ENCODE data around the gene PI4K2B. TPM values are rescaled to one million over a fixed set of nuclear protein-coding genes. Genes with fewer than 3 reads are reported as not detected.
"Not testable (repeated sequence)": the region's sequence is repeated elsewhere in the genome, so short reads cannot be mapped to it uniquely, and the experiment has no call there.

PI4K2B gene
- total RNA-seq, result 6.5 TPM

DNA sequence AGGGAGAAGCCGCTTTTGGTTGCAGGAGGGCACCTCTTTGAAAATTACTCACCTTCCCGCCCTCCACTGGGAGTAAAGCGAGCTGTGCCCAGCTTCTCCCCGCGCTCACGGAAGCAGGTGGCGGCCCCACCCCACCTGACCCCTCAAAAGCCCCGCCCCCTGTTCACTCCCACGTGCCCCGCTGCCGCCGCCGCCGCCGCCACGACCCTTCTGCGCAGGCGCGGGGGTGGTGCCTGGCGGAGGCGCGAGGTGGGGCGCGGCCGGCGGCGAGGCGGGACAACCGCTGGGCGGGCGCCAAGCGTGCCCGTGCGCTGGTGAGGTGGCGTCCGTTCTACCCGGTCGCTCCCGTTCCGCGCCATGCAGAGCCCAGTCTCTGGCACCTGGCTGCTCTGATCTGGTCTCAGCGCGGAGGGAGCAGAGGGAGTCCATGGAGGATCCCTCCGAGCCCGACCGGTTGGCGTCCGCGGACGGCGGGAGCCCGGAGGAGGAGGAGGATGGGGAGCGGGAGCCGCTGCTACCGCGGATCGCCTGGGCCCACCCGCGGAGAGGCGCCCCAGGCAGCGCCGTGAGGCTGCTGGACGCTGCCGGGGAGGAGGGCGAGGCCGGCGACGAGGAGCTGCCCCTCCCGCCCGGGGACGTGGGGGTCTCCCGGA, at the start of gene PI4K2B:
Gene PI4K2B (plus strand): TSS at position 297 of the 653 bp plus-strand sequence. CDS start 131 bp downstream, at position 428.
- FAIRE-seq, result no peak
- peak; percentile 87 to 90 for DNase-seq (ENCODE audit: low spot score in 2 of 2)

DNA sequence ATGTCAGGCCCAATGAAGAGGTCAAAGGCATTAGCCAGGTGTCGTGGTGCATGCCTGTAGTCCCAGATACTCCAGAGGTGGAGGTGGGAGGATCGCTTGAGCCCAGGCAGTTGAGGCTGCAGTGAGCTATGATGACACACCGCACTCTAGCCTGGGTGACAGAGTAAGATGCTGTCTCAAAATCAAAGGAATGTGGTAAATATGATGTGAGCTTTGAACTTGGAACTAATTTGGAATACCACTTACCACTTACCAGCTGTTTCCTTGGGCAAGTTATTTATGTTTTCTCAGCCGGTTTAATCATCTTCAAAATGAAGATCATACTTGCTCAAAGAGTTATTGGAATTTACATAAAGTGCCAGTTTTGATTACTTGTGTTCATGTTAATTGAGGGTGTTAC, 49.8 kb upstream of the PI4K2B start:
- no peak for FAIRE-seq
- no peak for DNase-seq (ENCODE audit: low spot score in 2 of 2)

DNA sequence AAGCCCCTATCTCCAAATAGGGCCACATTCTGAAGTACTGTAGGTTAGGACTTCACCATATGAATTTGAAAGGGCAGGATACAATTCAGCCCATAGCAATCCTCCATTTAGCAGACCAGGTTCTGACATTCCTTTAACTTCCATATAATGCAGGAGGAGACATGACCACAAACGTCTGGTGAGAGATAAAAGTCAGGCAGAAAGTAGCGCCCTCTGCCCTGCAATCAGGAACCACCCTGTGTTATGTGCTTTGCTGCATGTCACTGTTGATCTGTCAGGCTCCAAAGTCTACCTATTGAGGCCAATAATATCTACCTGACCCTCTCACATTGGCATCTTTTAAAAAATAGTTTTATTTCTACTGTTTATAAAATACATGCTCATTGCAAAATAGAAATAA, 43.4 kb upstream of the PI4K2B start:
- DNase-seq (ENCODE audit: low spot score in 2 of 2), result no peak
- no peak for FAIRE-seq

DNA sequence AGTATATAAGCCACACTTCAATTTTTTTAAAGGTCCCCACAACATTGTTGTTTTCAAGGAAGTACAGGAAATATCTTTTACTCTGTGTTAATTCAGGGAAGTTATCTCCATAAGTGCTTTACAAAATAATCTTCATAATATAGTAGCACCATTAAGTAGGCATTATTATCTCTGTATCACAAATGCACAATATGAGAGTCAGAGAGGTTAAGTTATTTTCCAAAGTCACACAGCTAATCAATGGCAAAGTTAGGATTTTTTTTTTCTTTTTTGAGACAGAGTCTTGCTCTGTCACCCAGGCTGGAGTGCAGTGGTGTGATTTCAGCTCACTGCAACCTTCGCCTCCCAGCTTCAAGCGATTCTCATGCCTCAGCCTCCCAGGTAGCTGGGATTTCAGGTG, 35.1 kb upstream of the PI4K2B start:
- FAIRE-seq (no peak), DNase-seq (ENCODE audit: low spot score in 2 of 2) (no peak)

DNA sequence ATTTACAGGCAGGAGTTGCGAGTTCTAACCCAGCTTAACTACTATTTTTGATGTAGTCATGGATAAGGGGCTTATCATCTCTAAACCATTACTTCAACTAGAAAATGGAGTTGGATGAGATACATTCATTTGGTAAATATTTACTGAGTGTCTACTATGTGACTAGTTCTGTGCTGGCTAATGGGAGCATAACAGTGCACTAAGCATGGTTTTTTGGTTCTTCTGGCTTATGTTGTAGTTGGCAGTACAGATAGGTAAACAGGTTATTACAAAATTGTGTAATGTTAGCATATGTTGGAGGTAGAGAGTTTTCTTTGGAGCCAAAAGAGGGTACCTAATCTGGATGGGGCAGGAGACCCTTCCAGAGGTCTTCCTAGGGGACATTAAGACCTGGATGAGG, 25.8 kb upstream of the PI4K2B start:
- no peak for FAIRE-seq

DNA sequence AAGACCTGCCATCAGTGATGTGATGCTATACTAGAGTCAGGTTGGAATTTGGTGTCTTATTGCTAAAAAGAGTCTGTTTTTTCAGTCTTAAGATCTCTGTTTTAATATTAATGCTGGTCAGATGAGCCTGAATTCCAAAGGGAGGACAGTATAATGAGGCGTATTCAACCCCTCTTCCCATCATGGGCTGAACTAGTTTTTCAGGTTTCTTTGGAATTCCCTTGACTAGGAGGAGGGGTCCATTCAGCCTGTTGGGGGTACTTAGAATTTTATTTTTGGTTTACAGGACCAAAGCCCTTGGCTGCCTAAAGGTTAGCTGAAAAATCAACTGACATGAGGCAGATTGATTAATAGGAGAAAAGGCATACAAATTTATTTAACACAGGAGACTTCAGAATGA, 24.1 kb upstream of the PI4K2B start:
- FAIRE-seq (no peak), DNase-seq (ENCODE audit: low spot score in 2 of 2) (no peak)

More for the DNA sequence above, 25.8 kb upstream of the PI4K2B start:
- DNase-seq (ENCODE audit: low spot score in 2 of 2), result no peak

DNA sequence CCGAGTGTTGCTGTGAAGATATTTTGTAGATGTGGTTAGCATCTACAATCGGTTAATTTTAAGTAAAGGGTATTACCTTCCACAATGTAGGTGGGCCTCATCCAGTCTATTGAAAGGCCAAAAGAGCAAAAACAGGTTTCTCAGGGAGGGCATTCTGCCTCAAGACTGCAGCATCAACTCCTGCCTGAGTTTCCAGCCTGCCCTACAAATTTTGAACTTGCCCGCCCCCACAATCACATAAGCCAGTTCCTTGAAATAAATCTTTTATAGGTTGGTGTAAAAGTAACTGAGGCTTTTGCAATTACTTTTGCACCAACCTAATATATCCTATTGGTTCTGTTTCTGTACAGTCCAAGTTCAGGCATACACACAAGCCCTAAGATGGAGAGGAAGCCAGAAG, 22.1 kb upstream of the PI4K2B start:
- FAIRE-seq (no peak), DNase-seq (ENCODE audit: low spot score in 2 of 2) (no peak)

DNA sequence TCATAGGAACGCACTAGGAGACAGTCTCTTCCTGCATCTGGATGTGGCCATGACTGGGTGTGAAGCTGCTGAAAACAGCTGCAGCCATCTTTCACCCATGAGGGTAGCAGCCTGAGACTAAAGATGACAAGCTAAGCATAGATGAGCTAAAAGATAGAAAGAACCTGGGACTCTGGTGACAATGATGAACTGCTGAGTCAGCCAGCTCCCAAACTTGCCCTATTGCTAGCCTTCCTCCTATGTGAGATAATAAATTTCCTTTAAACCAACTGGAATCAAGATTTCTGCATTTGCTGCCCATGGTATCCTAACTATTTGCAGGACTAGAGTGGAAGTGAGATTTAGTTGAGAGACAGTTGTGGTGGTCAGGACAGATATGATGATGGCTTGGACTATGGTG, 21.0 kb upstream of the PI4K2B start:
- FAIRE-seq, result no peak
- no peak for DNase-seq (ENCODE audit: low spot score in 2 of 2)

DNA sequence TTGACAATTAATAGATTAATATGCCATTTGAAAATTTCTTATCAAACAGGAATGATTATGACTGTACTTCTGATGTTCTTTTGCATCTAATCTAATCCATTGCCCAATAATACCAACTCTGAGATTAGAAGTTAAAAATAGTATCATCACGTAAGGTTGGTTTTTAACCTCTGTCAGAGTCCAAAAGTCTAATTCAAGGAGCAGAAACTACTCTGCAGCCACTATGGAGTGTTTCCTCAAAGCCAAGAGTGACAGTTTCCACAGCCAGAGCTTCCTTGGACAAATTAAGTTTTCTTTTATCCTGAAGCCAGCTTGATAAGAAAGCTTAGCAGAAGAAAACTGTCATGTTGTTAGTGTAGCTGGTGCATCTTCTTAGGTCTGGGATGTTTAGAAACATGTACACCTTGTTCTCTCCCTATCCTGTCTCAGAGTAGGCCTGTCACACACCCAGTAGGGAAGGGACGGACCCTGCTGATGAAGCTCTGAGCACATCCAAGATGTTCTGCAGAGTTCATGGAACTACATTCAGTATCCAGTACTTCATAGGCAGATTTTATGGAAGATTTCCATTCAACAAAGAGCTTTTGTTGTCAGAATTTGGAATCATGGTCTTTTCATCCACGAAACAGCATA, 20.4 kb upstream of the PI4K2B start:
- no peak for FAIRE-seq
- no peak for DNase-seq (ENCODE audit: low spot score in 2 of 2)

DNA sequence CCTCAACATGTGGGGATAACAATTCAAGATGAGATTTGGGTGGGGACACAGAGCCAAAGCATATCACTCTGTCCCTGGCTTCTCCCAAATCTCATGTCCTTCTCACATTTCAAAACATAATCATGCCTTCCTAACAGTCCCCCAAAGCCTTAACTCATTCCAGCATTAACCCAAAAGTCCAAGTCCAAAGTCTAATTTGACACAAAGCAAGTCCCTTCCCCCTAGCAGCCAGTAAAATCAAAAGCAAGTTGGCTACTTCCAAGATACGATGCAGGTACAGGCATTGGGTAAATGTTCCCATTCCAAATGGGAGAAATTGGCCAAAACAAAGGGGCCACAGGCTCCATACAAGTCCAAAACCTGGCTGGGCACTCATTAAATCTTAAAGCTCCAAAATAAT, 19.1 kb upstream of the PI4K2B start:
- not testable (repeated sequence) for FAIRE-seq; DNase-seq (ENCODE audit: low spot score in 2 of 2)

DNA sequence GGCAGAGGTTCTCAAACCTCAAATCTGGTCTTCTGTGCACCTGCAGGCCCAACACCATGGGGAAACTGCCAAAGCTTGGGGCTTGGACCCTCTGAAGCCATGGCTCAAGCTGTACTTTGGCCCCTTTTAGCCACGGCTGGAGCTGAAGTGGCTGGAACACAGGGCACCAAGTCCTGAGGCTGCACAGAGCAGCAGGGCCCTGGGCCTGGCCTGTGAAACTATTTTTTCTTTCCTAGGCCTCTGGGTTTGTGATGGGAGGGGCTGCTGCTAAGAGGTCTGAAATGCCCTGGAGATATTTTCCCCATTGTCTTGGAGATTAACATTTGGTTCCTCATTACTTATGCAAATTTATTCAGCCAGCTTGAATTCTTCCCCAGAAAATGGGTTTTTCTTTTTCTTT, 18.3 kb upstream of the PI4K2B start:
- FAIRE-seq (no peak), DNase-seq (ENCODE audit: low spot score in 2 of 2) (no peak)

DNA sequence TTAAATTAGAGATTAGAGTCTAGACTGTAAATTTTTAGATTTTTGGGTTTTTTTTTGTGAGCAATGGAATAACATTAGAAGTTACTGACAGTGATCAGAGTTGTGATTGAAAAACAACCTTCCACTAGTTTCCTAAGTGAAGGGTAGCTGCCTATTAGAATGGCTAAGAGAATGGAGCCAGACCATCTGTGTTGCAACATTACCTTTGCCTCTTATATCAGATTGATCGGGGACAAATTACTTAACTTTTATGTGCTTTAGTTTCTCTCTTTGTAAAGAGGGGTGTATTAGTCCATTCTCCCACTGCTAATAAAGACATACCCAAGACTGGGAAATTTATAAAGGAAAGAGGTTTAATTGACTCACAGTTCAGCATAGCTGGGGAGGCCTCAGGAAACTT, 12.5 kb upstream of the PI4K2B start:
- FAIRE-seq (no peak), DNase-seq (ENCODE audit: low spot score in 2 of 2) (no peak)

DNA sequence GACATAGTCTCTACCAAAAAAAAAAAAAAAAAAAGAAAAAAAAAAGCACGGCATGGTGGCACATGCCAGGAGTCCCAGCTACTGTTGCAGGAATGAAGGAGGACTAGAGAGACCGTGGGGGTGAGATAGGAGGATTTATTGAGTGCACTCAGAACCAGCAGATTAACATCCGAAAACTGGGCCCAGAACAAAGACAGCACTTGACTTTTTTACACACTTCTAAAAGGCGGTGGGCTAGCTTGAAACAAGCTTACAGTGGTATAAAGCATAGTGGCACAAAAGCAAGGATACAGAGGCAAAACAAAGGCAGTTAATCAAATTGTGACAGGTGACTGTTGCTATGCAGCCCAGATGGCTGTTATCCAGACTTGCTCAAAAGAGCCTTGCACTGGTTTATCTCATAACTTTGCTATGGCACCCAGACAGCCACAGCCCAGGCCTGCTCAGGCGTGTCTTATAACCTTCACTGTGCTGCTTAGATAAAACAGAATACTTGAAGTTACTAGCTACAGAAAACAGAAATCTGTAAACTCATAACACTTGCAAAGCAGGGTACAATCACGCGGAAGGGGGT, 9.9 kb upstream of the PI4K2B start:
- FAIRE-seq, result no peak

DNA sequence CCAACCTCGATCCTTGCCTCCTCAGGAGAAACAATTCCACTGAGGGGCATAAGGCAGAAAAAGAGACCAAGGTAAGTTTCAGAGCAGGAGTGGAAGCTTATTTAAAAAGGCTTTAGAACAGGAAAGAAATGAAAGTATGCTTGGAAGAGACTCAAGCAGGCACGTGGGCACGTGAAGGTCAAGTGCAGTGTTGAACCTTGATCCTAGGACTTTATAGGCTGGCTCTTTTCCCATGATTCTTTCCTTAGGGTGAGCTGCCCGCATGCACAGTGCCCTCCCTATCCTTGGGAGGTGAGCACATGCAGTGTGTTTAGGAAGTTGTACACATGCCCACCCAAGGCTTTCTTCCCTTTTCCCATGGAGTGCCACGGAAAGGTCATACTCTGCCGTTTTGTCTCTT, 4.0 kb upstream of the PI4K2B start:
- FAIRE-seq, result no peak
- DNase-seq (ENCODE audit: low spot score in 2 of 2), result no peak

More for the DNA sequence above, 9.9 kb upstream of the PI4K2B start:
- DNase-seq (ENCODE audit: low spot score in 2 of 2), result no peak

DNA sequence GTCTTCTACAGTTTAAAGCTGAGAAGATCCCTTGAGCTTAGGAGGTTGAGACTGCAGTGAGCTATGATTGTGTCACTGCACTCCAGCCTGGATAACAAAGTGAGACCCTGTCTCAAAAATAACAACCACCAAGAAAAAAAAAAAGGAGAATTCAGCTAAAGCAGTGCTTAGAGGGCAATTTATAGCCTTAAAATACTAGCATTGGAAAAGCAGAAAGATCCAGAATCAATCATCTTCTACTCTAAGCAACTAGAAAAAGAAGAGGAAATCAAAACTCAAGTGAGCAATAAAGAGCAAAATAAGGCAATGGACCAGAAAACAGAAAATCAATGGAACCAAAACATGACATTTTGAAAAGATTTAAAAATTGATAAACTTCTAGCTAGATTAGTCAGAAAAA, 639 bp upstream of the PI4K2B start:
- no peak for DNase-seq (ENCODE audit: low spot score in 2 of 2)
- no peak for FAIRE-seq

DNA sequence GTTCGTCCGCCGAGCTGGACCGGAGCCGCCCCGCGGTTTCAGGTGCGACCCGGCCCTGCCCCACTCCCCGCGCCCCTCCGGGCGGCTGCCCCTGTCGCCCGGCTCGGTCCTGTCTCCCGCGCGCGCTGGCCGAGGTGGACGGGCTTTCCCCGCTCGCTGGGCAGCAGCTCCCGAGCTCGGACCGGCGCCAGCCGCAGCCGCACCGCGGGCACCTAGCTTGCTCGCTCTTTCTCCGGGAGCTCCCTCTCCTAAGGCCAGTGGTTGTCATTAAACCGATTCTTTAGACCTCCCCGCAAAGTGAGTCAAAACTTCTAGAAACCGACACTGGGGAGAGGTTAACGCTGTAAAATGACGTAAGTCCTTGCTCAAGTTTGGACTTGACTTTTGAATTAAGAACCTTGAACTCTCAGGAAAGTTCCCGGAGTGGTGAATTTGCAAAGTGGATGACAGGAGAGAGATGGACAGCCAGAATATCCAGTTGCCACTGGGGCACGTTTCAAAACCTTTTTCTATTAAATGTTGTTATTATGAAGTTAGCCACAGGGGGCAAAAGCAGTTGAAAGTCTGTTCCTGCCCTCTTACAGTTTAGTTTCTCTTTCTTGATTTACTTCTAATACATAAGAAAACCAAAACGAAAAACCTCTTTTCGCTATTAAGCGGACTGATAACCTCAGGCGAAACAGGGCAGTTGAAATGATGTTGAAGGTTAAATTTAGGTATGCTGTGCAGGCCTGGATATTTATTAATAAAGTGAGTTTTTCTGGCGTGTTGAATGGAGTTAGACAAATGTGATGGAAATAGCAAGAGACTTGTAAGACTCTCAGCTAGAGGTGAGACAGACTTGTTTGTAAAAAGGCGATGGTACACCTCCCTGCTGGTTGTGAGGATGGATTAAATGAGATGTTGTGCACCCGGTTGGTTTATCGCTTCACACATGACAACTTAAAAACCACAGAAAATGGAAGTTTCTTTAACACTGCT, 847 bp downstream of the PI4K2B start:
- DNase-seq (ENCODE audit: low spot score in 2 of 2) (peak in 1 of 2 donors; percentile 43), FAIRE-seq (no peak)

DNA sequence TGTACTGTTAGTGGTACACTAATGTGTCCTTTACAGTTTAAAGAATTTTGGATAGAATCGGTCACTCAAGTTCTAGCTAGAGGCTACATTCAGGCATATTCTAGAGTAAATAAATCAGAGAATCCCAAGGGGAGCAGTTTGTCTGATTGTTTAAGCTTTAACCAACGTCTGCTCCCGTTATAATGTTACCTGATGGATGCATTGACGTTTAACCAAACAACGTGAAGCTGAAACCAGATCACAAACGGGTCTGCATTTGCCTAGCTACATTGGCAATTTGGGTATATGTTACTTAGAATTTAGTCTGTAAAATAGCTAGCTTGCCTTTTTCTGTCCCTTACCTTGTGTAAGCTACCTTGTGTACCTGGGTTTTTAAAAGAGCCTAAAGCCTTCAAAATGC, 1.6 kb downstream of the PI4K2B start:
- DNase-seq (ENCODE audit: low spot score in 2 of 2) (no peak), FAIRE-seq (no peak)

DNA sequence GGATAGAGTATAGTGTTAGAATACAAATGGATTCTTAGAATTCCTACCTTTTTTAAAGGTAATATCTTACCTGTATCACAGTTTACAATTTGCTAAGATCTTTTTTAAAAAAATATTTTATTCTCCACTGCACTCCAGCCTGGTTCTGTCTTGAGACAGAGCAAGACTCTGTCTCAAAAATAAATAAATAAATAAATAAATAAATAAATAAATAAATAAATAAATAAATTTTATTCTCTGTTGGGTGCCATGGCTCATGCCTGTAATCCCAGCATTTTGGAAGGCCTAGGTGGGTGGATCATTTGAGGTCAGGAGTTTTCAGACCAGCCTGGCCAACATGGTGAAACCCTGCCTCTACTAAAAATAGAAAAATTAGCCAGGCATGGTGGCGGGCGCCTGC, 2.2 kb downstream of the PI4K2B start:
- not testable (repeated sequence) for FAIRE-seq; DNase-seq (ENCODE audit: low spot score in 2 of 2)

DNA sequence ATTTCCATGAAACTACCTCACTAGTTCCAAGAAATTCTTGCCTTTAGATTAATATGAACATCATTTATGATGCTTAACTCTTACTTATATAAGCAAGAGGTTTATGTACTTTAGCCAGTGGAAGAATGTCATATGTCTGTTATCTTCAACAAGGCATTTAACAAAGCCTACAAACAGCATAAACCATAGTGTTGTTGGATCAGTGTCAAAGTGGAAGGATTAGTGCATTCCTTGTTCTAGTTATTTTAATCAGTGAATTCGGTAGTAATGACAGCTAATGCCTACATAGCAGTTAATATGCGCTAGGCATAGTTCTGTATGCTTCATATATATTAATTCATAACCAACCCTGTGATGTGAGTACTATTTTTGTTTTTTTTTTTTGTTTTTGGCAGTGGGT, 3.1 kb downstream of the PI4K2B start:
- FAIRE-seq (no peak), DNase-seq (ENCODE audit: low spot score in 2 of 2) (no peak)

DNA sequence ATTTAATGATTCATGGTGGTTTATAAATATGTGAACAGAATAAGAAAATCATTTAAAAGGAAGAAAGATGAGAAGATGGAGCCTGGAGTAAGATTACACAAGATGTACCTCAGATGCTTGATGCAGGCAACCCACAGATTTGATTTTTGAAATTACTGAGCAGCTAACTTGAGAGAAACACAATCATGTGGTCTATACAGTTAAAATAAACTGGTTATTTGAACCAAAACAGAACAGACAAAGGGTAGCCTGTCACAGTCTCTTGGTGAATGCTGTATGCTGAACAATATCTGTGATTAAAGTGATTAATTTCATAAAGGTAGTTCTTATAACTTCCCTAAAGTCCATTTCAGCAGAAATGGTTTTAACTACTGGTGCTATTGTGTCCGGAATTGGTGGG, 4.2 kb downstream of the PI4K2B start:
- DNase-seq (ENCODE audit: low spot score in 2 of 2) (no peak), FAIRE-seq (no peak)

DNA sequence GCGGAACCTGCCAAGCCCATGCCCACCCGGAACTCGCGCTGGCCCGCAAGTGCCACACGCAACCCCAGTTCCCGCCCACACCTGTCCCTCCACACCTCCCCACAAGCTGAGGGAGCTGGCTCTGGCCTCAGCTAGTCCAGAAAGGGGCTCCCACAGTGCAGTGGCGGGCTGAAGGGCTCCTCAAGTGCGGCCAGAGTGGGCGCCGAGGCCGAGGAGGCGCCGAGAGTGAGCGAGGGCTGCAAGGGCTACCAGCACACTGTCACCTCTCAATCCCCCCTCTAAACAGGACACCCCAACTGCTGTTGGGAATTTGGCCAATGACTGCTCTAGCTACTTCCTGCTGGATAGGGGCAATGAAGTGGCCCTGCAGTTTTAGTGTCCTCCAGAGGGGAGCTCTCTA, 5.7 kb downstream of the PI4K2B start:
- not testable (repeated sequence) for FAIRE-seq; DNase-seq (ENCODE audit: low spot score in 2 of 2)
